Naive B cell (primary cell): Measurements from ENCODE around the gene TIE1. TPM values are rescaled to one million over a fixed set of nuclear protein-coding genes. Genes with fewer than 3 reads are reported as not detected.

ENCODE experiments used
- ATAC-seq, 2 donors: fragments of 150-1000 bp; cut with Tn5 transposase; 2 replicates each; pipeline ENCODE4 v1.10.0; 2021; ENCODE audit warnings: low read depth in 2 of 2, mild to moderate bottlenecking in 2 of 2, moderate library complexity in 2 of 2
- DNase-seq: peaks from one replicate; pipeline ENCODE4 v3.0.0; 2022
- H3K27ac Mint-ChIP-seq, 6 donors: one replicate each; pipeline ENCODE4 v1.8.0; 2020 to 2022; ENCODE audit warnings: mild to moderate bottlenecking in 6 of 6, mixed read lengths in 6 of 6, moderate library complexity in 5 of 6, inconsistent platforms in 2 of 6
- H3K27me3 Mint-ChIP-seq, 3 donors: one replicate each; pipeline ENCODE4 v1.8.0; 2021 to 2022; ENCODE audit warnings: mixed read lengths in 3 of 3, mild to moderate bottlenecking in 1 of 3
- H3K36me3 Mint-ChIP-seq, 2 donors: one replicate each; pipeline ENCODE4 v1.8.0; 2020 to 2022; ENCODE audit warnings: mixed read lengths in 2 of 2, inconsistent platforms in 1 of 2, mild to moderate bottlenecking in 1 of 2
- H3K4me1 Mint-ChIP-seq, 3 donors: one replicate each; pipeline ENCODE4 v1.8.0; 2020 to 2022; ENCODE audit warnings: mixed read lengths in 3 of 3, inconsistent platforms in 1 of 3, mild to moderate bottlenecking in 1 of 3, moderate library complexity in 1 of 3
- H3K4me3 Mint-ChIP-seq, 8 donors: one replicate each; pipeline ENCODE4 v1.8.0; 2020 to 2022; ENCODE audit warnings: mild to moderate bottlenecking in 8 of 8, mixed read lengths in 8 of 8, moderate library complexity in 8 of 8, inconsistent platforms in 2 of 8
- H3K9me3 Mint-ChIP-seq, 7 donors: one replicate each; pipeline ENCODE4 v1.8.0; 2020 to 2022; ENCODE audit warnings: mixed read lengths in 7 of 7, mild to moderate bottlenecking in 5 of 7, inconsistent platforms in 2 of 7, moderate library complexity in 1 of 7
- polyA plus RNA-seq, 6 donors: library from polyadenylated mRNA; unstranded; fragments of 300-500 nt; fragmentation: Illumina TruSeq; gene quantifications; one replicate each; pipeline ENCODE4 v1.2.3, GENCODE V29; 2021; ENCODE audit warnings: low read depth in 6 of 6

TIE1 gene
- polyA plus RNA-seq, 6 donors from 2014 or later: not detected

DNA sequence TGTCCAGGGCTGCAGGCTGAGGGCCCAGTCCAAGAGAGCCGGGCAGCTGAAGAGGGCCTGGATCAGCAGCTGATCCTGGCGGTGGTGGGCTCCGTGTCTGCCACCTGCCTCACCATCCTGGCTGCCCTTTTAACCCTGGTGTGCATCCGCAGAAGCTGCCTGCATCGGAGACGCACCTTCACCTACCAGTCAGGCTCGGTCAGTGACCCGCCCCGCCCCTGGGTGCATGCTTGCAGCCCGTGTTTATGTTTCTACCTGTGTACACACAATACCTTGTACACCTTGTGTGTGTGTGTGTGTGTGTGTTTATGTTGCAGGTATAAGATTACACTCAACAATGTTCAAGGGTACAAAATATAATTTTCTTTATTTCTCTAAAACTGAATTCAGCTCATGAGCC lies 13.0 kb downstream of the TIE1 start:
- Mint-ChIP-seq H3K4me3 (no peak overlapping the region), H3K27me3 (no peaks in the 10 kb centered on the region), H3K9me3 (peaks cover 0 to 1% (median 0%) of the 10 kb centered on the region in 7 donors), H3K27ac (peak overlapping the region in 1 of 6 donors; percentile 79), H3K4me1 (peaks cover 0 to under 1% (median 0%) of the 10 kb centered on the region in 3 donors), H3K36me3 (no peaks in the 10 kb centered on the region)
- ATAC-seq (no peak), DNase-seq (no peak)

GRCh38 chr1:43314233-43314632 lies 13.5 kb downstream of the TIE1 start:
- peaks cover 0 to 2% (median 0%) of the 10 kb centered on the region in 3 donors for H3K4me1 Mint-ChIP-seq
- ATAC-seq (no peak), DNase-seq (no peak)
- H3K27me3 Mint-ChIP-seq: no peaks in the 10 kb centered on the region
- no peak overlapping the region for H3K4me3 Mint-ChIP-seq
- peaks cover 0 to 1% (median 0%) of the 10 kb centered on the region in 7 donors for H3K9me3 Mint-ChIP-seq
- H3K27ac Mint-ChIP-seq: peak overlapping the region in 1 of 6 donors; percentile 25
- no peaks in the 10 kb centered on the region for H3K36me3 Mint-ChIP-seq

DNA sequence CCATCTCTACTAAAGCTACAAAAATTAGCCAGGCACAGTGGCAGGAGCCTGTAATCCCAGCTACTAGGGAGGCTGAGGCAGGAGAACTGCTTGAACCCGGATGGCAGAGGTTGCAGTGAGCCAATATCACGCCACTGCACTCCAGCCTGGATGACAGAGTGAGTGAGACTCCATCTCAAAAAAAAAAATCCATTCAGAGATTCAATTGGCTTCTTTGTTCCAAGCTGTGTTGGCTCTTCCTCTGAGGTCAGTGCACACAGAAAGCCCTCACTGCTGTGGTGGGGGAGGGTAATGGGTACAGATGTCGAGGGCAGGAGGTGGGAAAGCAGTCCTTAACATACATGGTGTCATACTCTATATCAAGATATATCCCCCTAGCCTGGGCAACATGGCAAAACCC lies 14.7 kb downstream of the TIE1 start:
- Mint-ChIP-seq H3K4me3 (no peak overlapping the region), H3K9me3 (peaks cover 0 to 1% (median 0%) of the 10 kb centered on the region in 7 donors), H3K36me3 (no peaks in the 10 kb centered on the region), H3K4me1 (peaks cover 0 to 2% (median 0%) of the 10 kb centered on the region in 3 donors), H3K27me3 (no peaks in the 10 kb centered on the region), H3K27ac (peak overlapping the region in 1 of 6 donors; percentile 42)
- ATAC-seq (no peak), DNase-seq (no peak)

DNA sequence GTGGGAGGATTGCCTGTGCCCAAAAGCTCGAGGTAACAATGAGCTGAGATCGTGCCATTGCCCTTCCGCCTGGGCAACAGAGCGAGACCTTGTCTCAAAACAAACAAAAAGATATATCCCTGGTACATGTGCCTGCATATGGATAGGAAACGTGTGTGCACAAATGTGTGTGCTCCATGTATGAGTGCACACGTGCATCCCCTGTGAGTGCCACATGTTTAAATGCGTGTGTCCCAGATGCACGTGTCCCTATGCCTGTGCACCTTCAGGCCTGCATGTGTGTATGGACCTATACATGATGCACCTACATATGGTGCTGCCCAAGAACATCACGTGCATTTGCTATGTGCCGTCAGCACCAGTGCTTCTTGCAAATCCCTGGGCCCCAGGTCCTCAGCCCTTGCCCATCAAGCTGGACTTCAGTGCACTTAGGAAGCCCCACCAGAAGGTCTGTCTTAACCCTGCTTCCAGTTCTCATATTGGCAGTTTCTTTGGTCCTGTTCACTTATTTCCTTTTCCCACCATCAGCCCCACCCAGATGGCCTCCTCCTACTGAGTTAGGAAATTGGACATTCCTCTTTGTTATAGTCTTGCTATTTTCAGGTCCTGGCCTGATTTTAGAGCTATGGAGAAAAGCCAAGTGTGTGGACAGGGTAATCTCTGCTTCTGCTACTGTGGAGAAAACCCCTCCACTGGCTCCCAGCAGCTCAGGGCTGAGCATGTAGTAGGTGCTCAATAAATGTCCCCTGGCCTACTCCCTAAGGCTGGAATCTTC lies 15.4 kb downstream of the TIE1 start:
- Mint-ChIP-seq H3K27me3 (no peaks in the 10 kb centered on the region), H3K4me1 (peaks cover 0 to 2% (median 0%) of the 10 kb centered on the region in 3 donors), H3K9me3 (peaks cover 0 to 1% (median 0%) of the 10 kb centered on the region in 7 donors), H3K4me3 (no peak overlapping the region), H3K27ac (no peak overlapping the region), H3K36me3 (no peaks in the 10 kb centered on the region)
- no peak for ATAC-seq
- DNase-seq: no peak

GRCh38 chr1:43316738-43317520 lies 16.1 kb downstream of the TIE1 start:
- H3K9me3 Mint-ChIP-seq: peaks cover 0 to 1% (median 0%) of the 10 kb centered on the region in 7 donors
- no peak for ATAC-seq

DNA sequence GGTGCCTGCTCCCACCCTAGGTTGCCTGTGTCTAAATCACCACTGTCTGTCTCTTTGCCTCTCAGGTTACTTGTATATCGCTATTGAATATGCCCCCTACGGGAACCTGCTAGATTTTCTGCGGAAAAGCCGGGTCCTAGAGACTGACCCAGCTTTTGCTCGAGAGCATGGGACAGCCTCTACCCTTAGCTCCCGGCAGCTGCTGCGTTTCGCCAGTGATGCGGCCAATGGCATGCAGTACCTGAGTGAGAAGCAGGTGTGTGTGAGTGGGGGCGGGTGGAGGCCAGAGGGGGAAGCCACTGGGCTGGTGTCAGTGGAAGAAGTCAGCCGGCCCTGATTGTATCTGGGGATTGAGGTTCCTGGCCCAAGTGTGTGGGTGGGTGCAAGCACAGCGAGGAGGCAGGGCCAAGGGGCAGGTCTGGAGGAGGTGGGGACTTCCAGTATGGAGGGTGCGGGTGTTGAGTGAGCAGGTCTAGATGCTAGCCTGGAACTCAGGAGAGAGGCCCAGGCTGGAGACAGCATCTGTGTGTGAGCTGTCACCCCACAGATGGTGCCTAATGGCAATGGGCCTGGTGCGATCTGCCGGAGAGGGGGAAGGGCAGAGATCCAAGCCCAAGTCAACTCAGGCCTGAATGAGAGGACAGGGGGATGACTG lies 17.2 kb downstream of the TIE1 start:
- H3K27ac Mint-ChIP-seq: peak overlapping the region in 1 of 6 donors; percentile 77
- peaks cover 0 to 2% (median 0%) of the 10 kb centered on the region in 3 donors for H3K4me1 Mint-ChIP-seq
- H3K9me3 Mint-ChIP-seq: peaks cover 0 to 1% (median 0%) of the 10 kb centered on the region in 7 donors
- no peaks in the 10 kb centered on the region for H3K36me3 Mint-ChIP-seq
- no peaks in the 10 kb centered on the region for H3K27me3 Mint-ChIP-seq
- no peak for DNase-seq
- no peak for ATAC-seq
- H3K4me3 Mint-ChIP-seq: no peak overlapping the region

More at GRCh38 chr1:43316738-43317520, 16.1 kb downstream of the TIE1 start:
- H3K36me3 Mint-ChIP-seq: no peaks in the 10 kb centered on the region
- DNase-seq: no peak
- peak overlapping the region in 1 of 8 donors; percentile 66 for H3K4me3 Mint-ChIP-seq
- H3K27ac Mint-ChIP-seq: peak overlapping the region in 1 of 6 donors; percentile 67
- H3K27me3 Mint-ChIP-seq: no peaks in the 10 kb centered on the region
- H3K4me1 Mint-ChIP-seq: peaks cover 0 to 2% (median 0%) of the 10 kb centered on the region in 3 donors

DNA sequence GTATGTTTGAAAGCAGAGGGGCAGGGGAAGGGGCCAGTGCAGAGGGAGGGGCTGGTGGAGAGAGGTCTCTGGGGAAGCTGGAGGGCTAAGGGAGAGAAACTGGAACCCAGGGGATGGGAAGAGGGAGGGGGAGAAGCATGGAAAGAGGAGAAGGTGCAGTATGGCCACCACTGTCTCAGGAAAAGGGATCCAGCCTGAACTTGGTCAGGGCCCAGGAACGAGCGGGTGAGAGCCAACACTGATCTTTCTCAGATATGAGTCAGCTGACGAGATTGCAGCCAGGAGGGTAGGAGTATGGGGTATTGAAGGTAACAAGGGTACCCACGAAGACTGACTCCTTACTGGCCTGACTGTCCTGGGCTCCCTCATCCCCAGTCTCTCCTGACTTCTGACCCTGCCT lies 18.0 kb downstream of the TIE1 start:
- DNase-seq (no peak), ATAC-seq (no peak)
- H3K9me3 Mint-ChIP-seq: peaks cover 0 to 1% (median 0%) of the 10 kb centered on the region in 7 donors
- H3K36me3 Mint-ChIP-seq: no peaks in the 10 kb centered on the region
- peaks cover 0 to 2% (median 0%) of the 10 kb centered on the region in 3 donors for H3K4me1 Mint-ChIP-seq
- H3K27ac Mint-ChIP-seq: no peak overlapping the region
- no peaks in the 10 kb centered on the region for H3K27me3 Mint-ChIP-seq
- no peak overlapping the region for H3K4me3 Mint-ChIP-seq

DNA sequence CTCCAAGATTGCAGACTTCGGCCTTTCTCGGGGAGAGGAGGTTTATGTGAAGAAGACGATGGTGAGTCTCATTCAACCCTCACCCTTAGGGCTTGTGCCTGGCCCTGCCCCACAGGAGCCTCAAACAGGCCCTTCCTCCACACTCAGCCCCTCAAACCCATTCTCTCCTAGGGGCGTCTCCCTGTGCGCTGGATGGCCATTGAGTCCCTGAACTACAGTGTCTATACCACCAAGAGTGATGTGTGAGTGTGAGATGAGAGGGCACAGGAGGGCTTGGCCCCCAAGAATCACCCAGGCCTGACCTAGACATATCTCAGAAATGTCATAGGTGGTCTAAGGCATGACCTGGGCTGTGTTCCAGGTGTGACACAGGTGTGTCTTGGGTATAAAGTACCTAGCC lies 18.5 kb downstream of the TIE1 start:
- Mint-ChIP-seq H3K9me3 (peaks cover 0 to 4% (median 3%) of the 10 kb centered on the region in 7 donors), H3K27ac (no peak overlapping the region), H3K4me1 (peaks cover 0 to 2% (median 0%) of the 10 kb centered on the region in 3 donors), H3K27me3 (no peaks in the 10 kb centered on the region), H3K4me3 (no peak overlapping the region), H3K36me3 (peaks cover 3 to 4% of the 10 kb centered on the region in 2 donors)
- no peak for ATAC-seq
- no peak for DNase-seq

DNA sequence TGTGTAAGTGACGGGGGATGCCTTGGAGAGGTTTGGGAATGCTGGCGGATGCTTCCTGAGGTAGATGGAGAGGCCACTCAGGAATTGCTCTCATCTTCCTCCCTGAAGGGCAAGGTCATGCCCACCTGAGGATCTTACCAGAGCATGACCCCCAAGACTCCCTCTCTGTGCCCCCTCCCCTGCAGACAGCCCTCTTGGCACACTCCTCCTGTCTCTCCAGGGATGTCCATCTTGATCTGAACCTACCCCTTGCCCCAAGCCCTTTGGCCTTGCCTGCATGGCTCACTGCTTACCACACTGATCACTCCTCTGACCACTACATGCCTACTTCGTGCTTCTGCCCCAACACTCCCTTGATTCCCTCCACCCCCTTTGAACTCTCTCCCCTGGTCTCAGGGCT lies 19.0 kb downstream of the TIE1 start:
- DNase-seq: no peak
- no peak for ATAC-seq
- Mint-ChIP-seq H3K36me3 (peaks cover 7 to 9% of the 10 kb centered on the region in 2 donors), H3K27me3 (no peaks in the 10 kb centered on the region), H3K4me3 (no peak overlapping the region), H3K4me1 (peaks cover 0 to 2% (median 0%) of the 10 kb centered on the region in 3 donors), H3K27ac (no peak overlapping the region), H3K9me3 (peaks cover 3 to 8% (median 7%) of the 10 kb centered on the region in 7 donors)

DNA sequence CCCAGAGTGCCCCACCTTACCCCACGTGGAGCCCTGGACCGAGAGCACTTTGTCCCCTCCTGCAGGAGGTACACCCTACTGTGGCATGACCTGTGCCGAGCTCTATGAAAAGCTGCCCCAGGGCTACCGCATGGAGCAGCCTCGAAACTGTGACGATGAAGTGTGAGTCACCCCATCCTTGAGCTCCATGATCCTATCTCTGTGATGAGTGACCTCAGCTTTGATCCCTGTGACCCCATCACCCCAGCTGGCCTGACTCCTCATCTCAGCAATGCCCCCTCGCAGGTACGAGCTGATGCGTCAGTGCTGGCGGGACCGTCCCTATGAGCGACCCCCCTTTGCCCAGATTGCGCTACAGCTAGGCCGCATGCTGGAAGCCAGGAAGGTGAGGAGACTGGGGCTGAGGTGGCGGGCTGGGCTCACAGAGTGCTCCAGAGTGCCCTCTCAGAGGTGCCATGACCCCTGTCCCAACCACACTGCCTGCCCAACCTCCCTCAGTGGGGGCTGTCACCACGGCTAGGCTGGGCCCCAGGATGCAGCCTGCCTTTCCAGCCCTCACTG lies 20.6 kb downstream of the TIE1 start:
- DNase-seq: no peak
- H3K9me3 Mint-ChIP-seq: peaks cover 10 to 20% (median 18%) of the 10 kb centered on the region in 7 donors
- H3K36me3 Mint-ChIP-seq: peaks cover 15 to 21% of the 10 kb centered on the region in 2 donors
- no peak overlapping the region for H3K27ac Mint-ChIP-seq
- no peak overlapping the region for H3K4me3 Mint-ChIP-seq
- peaks cover 0 to 2% (median 0%) of the 10 kb centered on the region in 3 donors for H3K4me1 Mint-ChIP-seq
- no peak for ATAC-seq
- no peaks in the 10 kb centered on the region for H3K27me3 Mint-ChIP-seq

GRCh38 chr1:43322506-43322905 lies 21.7 kb downstream of the TIE1 start:
- Mint-ChIP-seq H3K9me3 (peaks cover 10 to 23% (median 20%) of the 10 kb centered on the region in 7 donors), H3K27me3 (no peaks in the 10 kb centered on the region), H3K27ac (no peak overlapping the region), H3K4me1 (peaks cover 0 to 2% (median 0%) of the 10 kb centered on the region in 3 donors), H3K4me3 (no peak overlapping the region), H3K36me3 (peaks cover 15 to 21% of the 10 kb centered on the region in 2 donors)
- DNase-seq (no peak), ATAC-seq (no peak)

DNA sequence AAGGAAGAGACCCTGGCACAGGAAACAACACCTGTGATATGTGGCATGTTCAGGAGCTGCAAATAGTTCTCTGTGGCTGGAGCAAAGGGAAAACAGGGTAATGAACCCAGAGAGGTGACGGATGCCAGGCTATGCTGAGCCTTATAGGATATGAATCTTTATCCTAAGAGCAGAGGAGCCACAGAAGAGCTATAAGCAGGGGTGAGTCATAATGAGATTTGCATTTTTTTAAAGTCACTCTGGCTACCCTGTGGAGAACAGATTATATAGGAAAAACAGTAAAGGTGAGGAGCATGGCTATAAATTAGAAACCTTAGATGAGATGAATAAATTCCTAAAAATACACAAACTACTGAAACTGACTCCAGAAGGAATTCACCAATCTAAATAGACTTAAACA lies 24.0 kb downstream of the TIE1 start:
- ATAC-seq: no peak
- Mint-ChIP-seq H3K27ac (no peak overlapping the region), H3K4me3 (no peak overlapping the region), H3K27me3 (no peaks in the 10 kb centered on the region), H3K36me3 (peaks cover 21% of the 10 kb centered on the region in 2 donors), H3K9me3 (peaks cover 12 to 31% (median 25%) of the 10 kb centered on the region in 7 donors), H3K4me1 (no peaks in the 10 kb centered on the region)
- DNase-seq: no peak

DNA sequence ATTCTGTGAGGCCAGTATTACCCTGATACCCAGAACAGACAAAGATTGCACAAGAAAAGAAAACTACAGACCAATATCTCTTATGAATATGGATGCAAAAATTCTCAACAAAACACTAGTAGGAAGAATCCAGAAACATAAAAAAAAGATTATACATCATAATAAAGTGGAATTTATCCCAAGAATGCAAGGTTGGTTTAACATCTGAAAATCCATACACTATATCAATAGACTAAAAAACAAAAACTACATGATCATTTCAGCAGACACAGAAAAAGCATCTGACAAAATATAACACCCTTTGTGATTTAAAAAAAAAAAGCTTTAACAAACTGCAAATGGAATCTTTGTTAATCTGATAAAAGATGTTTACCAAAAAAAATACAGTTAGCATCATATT lies 24.6 kb downstream of the TIE1 start:
- no peaks in the 10 kb centered on the region for H3K4me1 Mint-ChIP-seq
- ATAC-seq: no peak
- DNase-seq: no peak
- peaks cover 12 to 31% (median 25%) of the 10 kb centered on the region in 7 donors for H3K9me3 Mint-ChIP-seq
- no peak overlapping the region for H3K4me3 Mint-ChIP-seq
- H3K27me3 Mint-ChIP-seq: no peaks in the 10 kb centered on the region
- H3K27ac Mint-ChIP-seq: no peak overlapping the region
- H3K36me3 Mint-ChIP-seq: peaks cover 21% of the 10 kb centered on the region in 2 donors
